Activated T-cell treated with anti-CD3 and anti-CD28 coated beads, Interleukin-2, amount 50 U/mL, for 4 hours (primary cell): ENCODE results near the gene GADD45B. TPM values are rescaled to one million over a fixed set of nuclear protein-coding genes. Genes with fewer than 3 reads are reported as not detected.

Experiments
- ATAC-seq, 2 donors: fragments of 200-7000 bp; cut with Tn5 transposase; one replicate each; pipeline ENCODE4 v1.10.0; 2021
- DNase-seq: peaks from one replicate; pipeline ENCODE4 v3.0.0-alpha.2; 2020
- H3K27me3 Mint-ChIP-seq: one replicate; pipeline ENCODE4 v1.8.0; 2021; ENCODE audit warnings: low read depth, mixed read lengths
- H3K36me3 Mint-ChIP-seq: one replicate; pipeline ENCODE4 v1.8.0; 2022; ENCODE audit warnings: mixed read lengths; ENCODE audit not compliant: insufficient read depth
- H3K4me1 Mint-ChIP-seq: one replicate; pipeline ENCODE4 v1.8.0; 2021; ENCODE audit warnings: low read depth, mixed read lengths
- H3K4me3 Mint-ChIP-seq: one replicate; pipeline ENCODE4 v1.8.0; 2021; ENCODE audit warnings: mild to moderate bottlenecking, moderate library complexity, mixed read lengths
- H3K9me3 Mint-ChIP-seq: one replicate; pipeline ENCODE4 v1.8.0; 2021; ENCODE audit warnings: mixed read lengths
- total RNA-seq, 3 donors: library from RNA; stranded (reverse); gene quantifications; one replicate each; pipeline ENCODE4 v1.2.1, GENCODE V29; 2021

GADD45B gene
- total RNA-seq, 3 donors from 2014 or later = 67.4 to 75.5 (median 72.8) TPM

GRCh38 chr19:2474232-2475017, 1.5 kb upstream of the GADD45B start:
- H3K4me1 Mint-ChIP-seq = peaks cover 21% of the 10 kb centered on the region
- H3K9me3 Mint-ChIP-seq = no peaks in the 10 kb centered on the region
- H3K27me3 Mint-ChIP-seq = no peaks in the 10 kb centered on the region
- H3K36me3 Mint-ChIP-seq = peaks cover 16% of the 10 kb centered on the region
- DNase-seq = peak; percentile 93
- ATAC-seq = peak; percentile 49 to 55
- peak overlapping the region; percentile 96 for H3K4me3 Mint-ChIP-seq

GRCh38 chr19:2475018-2475701, 767 bp upstream of the GADD45B start:
- DNase-seq (peak; percentile 53), ATAC-seq (peak; percentile 26 to 31)
- Mint-ChIP-seq H3K9me3 (no peaks in the 10 kb centered on the region), H3K4me1 (peaks cover 17% of the 10 kb centered on the region), H3K27me3 (no peaks in the 10 kb centered on the region), H3K36me3 (peaks cover 16% of the 10 kb centered on the region), H3K4me3 (peak overlapping the region; percentile 96)

- peaks cover 17% of the 10 kb centered on the region for H3K4me1 Mint-ChIP-seq
- no peaks in the 10 kb centered on the region for H3K27me3 Mint-ChIP-seq
- peak overlapping the region; percentile 96 for H3K4me3 Mint-ChIP-seq
- H3K9me3 Mint-ChIP-seq = no peaks in the 10 kb centered on the region
- peak; percentile 65 for DNase-seq
- H3K36me3 Mint-ChIP-seq = peaks cover 16% of the 10 kb centered on the region
- peak; percentile 33 to 42 for ATAC-seq
Observed at GRCh38 chr19:2476451-2477140, 669 bp downstream of the GADD45B start.

GRCh38 chr19:2477141-2477710, 1.3 kb downstream of the GADD45B start:
- Mint-ChIP-seq H3K27me3 (no peaks in the 10 kb centered on the region), H3K4me3 (peak overlapping the region; percentile 96), H3K4me1 (peaks cover 17% of the 10 kb centered on the region), H3K9me3 (peaks cover 1% of the 10 kb centered on the region), H3K36me3 (peaks cover 16% of the 10 kb centered on the region)
- DNase-seq (no peak), ATAC-seq (no peak)

GRCh38 chr19:2477732-2478191, 1.8 kb downstream of the GADD45B start:
- no peak for ATAC-seq
- no peak for DNase-seq
- H3K27me3 Mint-ChIP-seq = no peaks in the 10 kb centered on the region

GRCh38 chr19:2478278-2478755, 2.4 kb downstream of the GADD45B start:
- H3K27me3 Mint-ChIP-seq = no peaks in the 10 kb centered on the region
- peaks cover 16% of the 10 kb centered on the region for H3K36me3 Mint-ChIP-seq
- DNase-seq (no peak), ATAC-seq (no peak)
- H3K4me1 Mint-ChIP-seq = peaks cover 17% of the 10 kb centered on the region
- H3K4me3 Mint-ChIP-seq = peak overlapping the region; percentile 96
- peaks cover 10% of the 10 kb centered on the region for H3K9me3 Mint-ChIP-seq

More at GRCh38 chr19:2477732-2478191, 1.8 kb downstream of the GADD45B start:
- Mint-ChIP-seq H3K9me3 (peaks cover 6% of the 10 kb centered on the region), H3K4me1 (peaks cover 17% of the 10 kb centered on the region), H3K4me3 (peak overlapping the region; percentile 96), H3K36me3 (peaks cover 16% of the 10 kb centered on the region)

- Mint-ChIP-seq H3K27me3 (no peaks in the 10 kb centered on the region), H3K4me3 (peak overlapping the region; percentile 96), H3K9me3 (peaks cover 14% of the 10 kb centered on the region), H3K4me1 (peaks cover 17% of the 10 kb centered on the region), H3K36me3 (peaks cover 18% of the 10 kb centered on the region)
- DNase-seq (peak; percentile 76), ATAC-seq (peak in 1 of 2 donors; percentile 3)
Observed at GRCh38 chr19:2478756-2479555, 3.0 kb downstream of the GADD45B start.

GRCh38 chr19:2479556-2480194, 3.7 kb downstream of the GADD45B start:
- Mint-ChIP-seq H3K27me3 (no peaks in the 10 kb centered on the region), H3K36me3 (peaks cover 19% of the 10 kb centered on the region), H3K4me1 (peaks cover 17% of the 10 kb centered on the region), H3K4me3 (peak overlapping the region; percentile 96), H3K9me3 (peaks cover 16% of the 10 kb centered on the region)
- ATAC-seq = no peak
- DNase-seq = no peak

- peaks cover 16% of the 10 kb centered on the region for H3K9me3 Mint-ChIP-seq
- peaks cover 2% of the 10 kb centered on the region for H3K27me3 Mint-ChIP-seq
- DNase-seq = no peak
- no peak for ATAC-seq
- peaks cover 14% of the 10 kb centered on the region for H3K4me1 Mint-ChIP-seq
- H3K36me3 Mint-ChIP-seq = peaks cover 19% of the 10 kb centered on the region
- no peak overlapping the region for H3K4me3 Mint-ChIP-seq
Observed at GRCh38 chr19:2481466-2481865, 5.5 kb downstream of the GADD45B start.

GRCh38 chr19:2482354-2483038, 6.6 kb downstream of the GADD45B start:
- H3K4me1 Mint-ChIP-seq = peaks cover 14% of the 10 kb centered on the region
- H3K27me3 Mint-ChIP-seq = peaks cover 2% of the 10 kb centered on the region
- peaks cover 13% of the 10 kb centered on the region for H3K36me3 Mint-ChIP-seq
- ATAC-seq (no peak), DNase-seq (no peak)
- peaks cover 16% of the 10 kb centered on the region for H3K9me3 Mint-ChIP-seq
- no peak overlapping the region for H3K4me3 Mint-ChIP-seq

GRCh38 chr19:2483084-2483483, 7.2 kb downstream of the GADD45B start:
- Mint-ChIP-seq H3K4me3 (no peak overlapping the region), H3K4me1 (peaks cover 11% of the 10 kb centered on the region), H3K36me3 (peaks cover 9% of the 10 kb centered on the region), H3K27me3 (peaks cover 2% of the 10 kb centered on the region), H3K9me3 (peaks cover 16% of the 10 kb centered on the region)
- DNase-seq (no peak), ATAC-seq (no peak)

GRCh38 chr19:2483484-2484151, 7.7 kb downstream of the GADD45B start:
- H3K9me3 Mint-ChIP-seq = peaks cover 16% of the 10 kb centered on the region
- ATAC-seq = no peak

More at GRCh38 chr19:2483484-2484151, 7.7 kb downstream of the GADD45B start:
- peaks cover 4% of the 10 kb centered on the region for H3K27me3 Mint-ChIP-seq
- peaks cover 9% of the 10 kb centered on the region for H3K4me1 Mint-ChIP-seq
- no peak for DNase-seq
- peaks cover 3% of the 10 kb centered on the region for H3K36me3 Mint-ChIP-seq
- H3K4me3 Mint-ChIP-seq = no peak overlapping the region
